H1 (cell line): ENCODE data around the gene ALDH1B1. TPM values are rescaled to one million over a fixed set of nuclear protein-coding genes. Genes with fewer than 3 reads are reported as not detected.

Experiments
- CTCF ChIA-PET: fragments of 300-600 bp; sonication (Branson Sonifier 250); formaldehyde crosslinking; loops from one replicate; lab custom pipeline; 2021; ENCODE audit not compliant: partially characterized antibody; lab: Charles Lee
- POLR2A ChIA-PET: fragments of 300-600 bp; sonication (Branson Sonifier 250); formaldehyde crosslinking; loops from one replicate; lab custom pipeline; 2021; ENCODE audit warnings: inconsistent platforms; ENCODE audit not compliant: partially characterized antibody; lab: Charles Lee
- DNase-seq, 2 experiments: peaks; one replicate each; pipeline versions ENCODE4 v3.0.0 to v3.0.0-alpha.2; 2010 to 2022; ENCODE audit warnings: low spot score in 2 of 2, low read depth in 1 of 2, mixed read lengths in 1 of 2
- FAIRE-seq: peaks from 2 replicates; lab custom pipeline; 2011; peaks lifted over from hg19 to GRCh38; lab: Jason Lieb, UNC
- H2AFZ ChIP-seq: 2 replicates; pipeline ENCODE4 v1.8.1; 2012; ENCODE audit warnings: low read length, inconsistent platforms
- H2AK5ac ChIP-seq: 2 replicates; pipeline ENCODE4 v1.6.1; 2013; ENCODE audit warnings: low read depth, low read length
- H2BK120ac ChIP-seq: replicated peaks from 2 replicates; pipeline ENCODE3; 2013; ENCODE audit warnings: low read depth, low read length, inconsistent platforms
- H2BK12ac ChIP-seq: 2 replicates; pipeline ENCODE4 v1.6.1; 2013; ENCODE audit warnings: low read depth, low read length
- H2BK15ac ChIP-seq: 2 replicates; pipeline ENCODE4 v1.6.1; 2013; ENCODE audit warnings: low read length
- H2BK20ac ChIP-seq: 2 replicates; pipeline ENCODE4 v1.6.1; 2013; ENCODE audit warnings: low read length
- H2BK5ac ChIP-seq: 2 replicates; pipeline ENCODE4 v1.6.1; 2013; ENCODE audit warnings: low read depth, low read length
- H3K14ac ChIP-seq: 2 replicates; pipeline ENCODE4 v1.6.1; 2013; ENCODE audit warnings: inconsistent platforms; ENCODE audit not compliant: insufficient read length
- H3K18ac ChIP-seq: 2 replicates; pipeline ENCODE4 v1.6.1; 2013; ENCODE audit warnings: low read length; ENCODE audit errors: extremely low read depth
- H3K23ac ChIP-seq: 2 replicates; pipeline ENCODE4 v1.6.1; 2013; ENCODE audit warnings: inconsistent platforms; ENCODE audit not compliant: insufficient read length
- H3K23me2 ChIP-seq: 2 replicates; pipeline ENCODE4 v1.6.1; 2013; ENCODE audit warnings: low read depth, low read length
- H3K27ac ChIP-seq: 2 replicates; pipeline ENCODE4 v1.6.1; 2011; ENCODE audit warnings: low read depth, low read length, inconsistent platforms
- H3K27me3 ChIP-seq, 4 experiments: replicated peaks in 1 of 4; 1 replicate in 1 of 4; 2 replicates in 3 of 4; pipeline versions ENCODE4 v1.6.1 to v1.8.1; 2011 to 2013; ENCODE audit warnings: low read length in 3 of 4, mild to moderate bottlenecking in 3 of 4, inconsistent platforms in 2 of 4, mixed read lengths in 2 of 4, moderate library complexity in 1 of 4; ENCODE audit not compliant: control insufficient read depth in 3 of 4, insufficient read depth in 3 of 4; ENCODE audit errors: extremely low read depth in 1 of 4
- H3K36me3 ChIP-seq, 4 experiments: 2 replicates each; pipeline versions ENCODE4 v1.6.1 to v1.8.1; 2011 to 2013; ENCODE audit warnings: mild to moderate bottlenecking in 4 of 4, low read length in 3 of 4, moderate library complexity in 2 of 4, control low read depth in 1 of 4, inconsistent platforms in 1 of 4; ENCODE audit not compliant: insufficient read depth in 4 of 4, control insufficient read depth in 2 of 4
- H3K4ac ChIP-seq: replicated peaks from 2 replicates; pipeline ENCODE3; 2013; ENCODE audit warnings: low read length, low read depth, mixed read lengths, inconsistent platforms; ENCODE audit not compliant: insufficient read length
- H3K4me1 ChIP-seq, 4 experiments: replicated peaks in 1 of 4; 1 replicate in 1 of 4; 2 replicates in 3 of 4; pipeline versions ENCODE4 v1.6.1 to v1.8.1; 2011 to 2013; ENCODE audit warnings: low read length in 3 of 4, inconsistent platforms in 2 of 4, mixed read lengths in 1 of 4; ENCODE audit not compliant: insufficient read depth in 4 of 4, control insufficient read depth in 3 of 4
- H3K4me2 ChIP-seq, 2 experiments: 2 replicates each; pipeline versions ENCODE4 v1.6.1 to v1.8.1; 2011 to 2013; ENCODE audit warnings: low read depth in 2 of 2, low read length in 2 of 2, control low read depth in 1 of 2, inconsistent platforms in 1 of 2, mild to moderate bottlenecking in 1 of 2; ENCODE audit not compliant: insufficient read depth in 1 of 2
- H3K4me3 ChIP-seq, 4 experiments: fragments of 200-600, 300-600 bp in 1 of 4; sonication (generic), shearing (Covaris generic), sonication (Bioruptor Twin) in 1 of 4; 2 replicates each; pipeline versions ENCODE4 v1.5.1 to v1.8.1; 2011 to 2016; ENCODE audit warnings: low read length in 4 of 4, low read depth in 3 of 4, control low read depth in 2 of 4, inconsistent platforms in 2 of 4, mild to moderate bottlenecking in 2 of 4, mixed read lengths in 1 of 4, moderate library complexity in 1 of 4; ENCODE audit not compliant: insufficient read depth in 2 of 4; ENCODE audit errors: extremely low read depth in 1 of 4
- H3K56ac ChIP-seq: replicated peaks from 2 replicates; pipeline ENCODE3; 2013; ENCODE audit warnings: low read depth, mild to moderate bottlenecking, mixed read lengths, low read length, inconsistent platforms; ENCODE audit not compliant: insufficient read length
- H3K79me1 ChIP-seq: 2 replicates; pipeline ENCODE4 v1.6.1; 2013; ENCODE audit warnings: low read depth, low read length, control low read depth
- H3K79me2 ChIP-seq, 2 experiments: 2 replicates each; pipeline versions ENCODE4 v1.6.1 to v1.8.1; 2012 to 2013; ENCODE audit warnings: low read length in 2 of 2, mild to moderate bottlenecking in 2 of 2, inconsistent platforms in 1 of 2; ENCODE audit not compliant: insufficient read depth in 2 of 2, control insufficient read depth in 1 of 2
- H3K9ac ChIP-seq, 4 experiments: replicated peaks in 1 of 4; 1 replicate in 1 of 4; 2 replicates in 3 of 4; pipeline versions ENCODE4 v1.6.1 to v1.8.1; 2011 to 2013; ENCODE audit warnings: low read depth in 3 of 4, low read length in 3 of 4, control low read depth in 2 of 4, mild to moderate bottlenecking in 2 of 4, moderate library complexity in 2 of 4, inconsistent platforms in 1 of 4; ENCODE audit errors: extremely low read depth in 1 of 4
- H3K9me3 ChIP-seq, 2 experiments: 2 replicates each; pipeline versions ENCODE4 v1.6.1 to v1.8.1; 2012 to 2013; ENCODE audit warnings: mild to moderate bottlenecking in 2 of 2, moderate library complexity in 2 of 2, control low read depth in 1 of 2, inconsistent platforms in 1 of 2, low read depth in 1 of 2, low read length in 1 of 2, mixed read lengths in 1 of 2; ENCODE audit not compliant: insufficient read depth in 2 of 2
- H4K20me1 ChIP-seq, 2 experiments: replicated peaks in 1 of 2; 2 replicates each; pipeline versions ENCODE3 to v1.8.1; 2011 to 2013; ENCODE audit warnings: inconsistent platforms in 2 of 2, low read length in 2 of 2, mild to moderate bottlenecking in 1 of 2; ENCODE audit not compliant: insufficient read depth in 2 of 2, control insufficient read depth in 1 of 2
- H4K5ac ChIP-seq: 2 replicates; pipeline ENCODE4 v1.6.1; 2013; ENCODE audit warnings: low read length, low read depth, mixed read lengths, inconsistent platforms; ENCODE audit not compliant: insufficient read length
- H4K8ac ChIP-seq: 2 replicates; pipeline ENCODE4 v1.8.0; 2013; ENCODE audit warnings: mild to moderate bottlenecking, moderate library complexity, low read length, inconsistent platforms; ENCODE audit not compliant: insufficient read depth; ENCODE audit errors: extremely low read depth
- H4K91ac ChIP-seq: replicated peaks from 2 replicates; pipeline ENCODE3; 2013; ENCODE audit warnings: low read length, mixed read lengths, inconsistent platforms; ENCODE audit not compliant: insufficient read length
- CTBP2 ChIP-seq: IDR thresholded peaks from 2 replicates; pipeline ENCODE4 v1.7.0; 2011; ENCODE audit warnings: borderline replicate concordance, mild to moderate bottlenecking, moderate library complexity, mixed read lengths, low read length; ENCODE audit not compliant: insufficient read depth, insufficient read length
- HDAC2 ChIP-seq, 2 experiments: fragments of 300-600 bp in 1 of 2; sonication (generic) in 1 of 2; IDR thresholded peaks; 2 replicates each; pipeline ENCODE4 v1.6.1; 2011 to 2012; ENCODE audit warnings: low read depth in 2 of 2, low read length in 2 of 2, mild to moderate bottlenecking in 2 of 2, moderate library complexity in 2 of 2, borderline replicate concordance in 1 of 2, inconsistent platforms in 1 of 2
- RAD21 ChIP-seq, 2 experiments: IDR thresholded peaks in 1 of 2; conservative IDR thresholded peaks in 1 of 2; 2 replicates each; pipeline ENCODE4 v1.6.1; 2011; ENCODE audit warnings: low read depth in 2 of 2, low read length in 2 of 2, improper control_type of control experiment in 1 of 2, inconsistent platforms in 1 of 2, mild to moderate bottlenecking in 1 of 2, moderate library complexity in 1 of 2
- WGBS, 2 experiments: shearing (Covaris generic) in 1 of 2; methylation state at CpG; one replicate each; pipeline versions ENCODE4 v1.1.6 to v1.1.7; 2013 to 2015; ENCODE audit warnings: low lambda C conversion rate in 2 of 2, mixed read lengths in 2 of 2, inconsistent platforms in 1 of 2, low coverage in 1 of 2, missing lambda C conversion rate in 1 of 2; ENCODE audit not compliant: insufficient replicate concordance in 2 of 2, insufficient coverage in 1 of 2, insufficient read length in 1 of 2; ENCODE audit errors: extremely low coverage in 1 of 2, missing lambda C conversion rate in 1 of 2; 5-methylcytosine and 5-hydroxymethylcytosine counted together
- polyA plus RNA-seq, 7 experiments: library from polyadenylated mRNA; depleted of rRNA in 3 of 7; stranded (reverse) in 5 of 7; unstranded in 2 of 7; fragments of >200 nt in 5 of 7; fragments of 200-250 nt in 2 of 7; gene quantifications; 1 replicate in 5 of 7; 2 replicates in 1 of 7; 4 replicates in 1 of 7; pipeline versions ENCODE4 v1.2.1 to v1.2.3, GENCODE V29; 2011 to 2013; ENCODE audit warnings: missing spikeins in 2 of 7, mixed read lengths in 2 of 7
- total RNA-seq: library from RNA; stranded (reverse); fragmentation: NEBNext Ultra II Directional; extraction: Animal tissue kit (Norgen Biotek cat#: 25700); gene quantifications from 2 replicates; pipeline ENCODE4 v1.2.1, GENCODE V29; 2021
- TF ChIP-seq, protein P1 (sequence below), 3 experiments: IDR thresholded peaks; 1 replicate in 2 of 3; 2 replicates in 1 of 3; pipeline versions ENCODE4 v1.5.1 to v1.6.1; 2011; ENCODE audit warnings: low read length in 3 of 3, mild to moderate bottlenecking in 3 of 3, inconsistent platforms in 2 of 3, low read depth in 1 of 3, moderate library complexity in 1 of 3; ENCODE audit not compliant: insufficient read depth in 1 of 3; ENCODE audit errors: control extremely low read depth in 1 of 3

The ALDH1B1 gene
- total and polyA plus RNA-seq, 2 of the 8 experiments (the other 6 are each of a cell fraction or from before 2014, with no cell fraction given), result 41.6 to 78.7 TPM

DNA sequence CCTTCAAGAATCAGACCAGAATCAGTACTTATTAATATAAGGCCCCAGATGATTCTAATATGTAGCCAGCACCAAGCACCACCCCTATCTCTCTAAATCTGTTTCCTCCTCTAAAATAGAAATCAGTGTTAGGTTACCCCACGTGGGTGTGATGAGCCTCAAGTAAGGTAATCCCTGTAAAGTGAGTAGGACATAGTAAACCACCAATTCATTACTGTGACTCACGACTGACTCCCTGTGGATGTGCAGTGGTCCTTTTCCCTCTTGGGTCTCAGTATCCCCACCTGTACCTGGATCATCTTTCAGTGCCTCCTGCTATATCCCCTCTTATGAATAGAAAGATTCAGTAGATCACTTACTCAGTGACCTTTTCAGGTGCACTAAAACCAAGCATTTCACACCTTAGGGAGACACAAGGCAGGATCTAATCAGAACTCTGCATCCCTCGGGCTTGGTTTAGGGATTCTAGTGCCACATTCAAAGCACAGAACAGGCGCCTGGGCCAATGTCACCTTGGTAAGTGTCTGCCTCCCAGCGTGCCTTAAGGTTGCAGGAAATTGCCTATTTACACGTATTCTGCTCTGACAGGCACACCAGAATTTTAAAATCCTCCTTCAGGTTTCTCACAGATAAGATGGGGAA, 12.2 kb upstream of the ALDH1B1 start:
- no peak overlapping the region for H4K8ac ChIP-seq

More for the DNA sequence above, 12.2 kb upstream of the ALDH1B1 start:
- Histone ChIP-seq H3K4ac (no peak overlapping the region), H3K36me3 (no peaks in the 10 kb centered on the region), H2BK15ac (no peak overlapping the region), H3K23me2 (no peaks in the 10 kb centered on the region), H2BK12ac (peak overlapping the region; percentile 5; the same call in 1 of the 2 replicates), H2BK120ac (no peak overlapping the region), H3K79me2 (no peaks in the 10 kb centered on the region), H3K18ac (no peak overlapping the region), H3K9ac (no peak overlapping the region), H2BK20ac (no peak overlapping the region), H4K91ac (peak overlapping the region; percentile 15), H3K4me1 (peaks cover 8 to 17% (median 13%) of the 10 kb centered on the region in 4 experiments), H3K14ac (no peak overlapping the region), H3K9me3 (no peaks in the 10 kb centered on the region; a peak in 1 of 4 replicates), H4K20me1 (no peaks in the 10 kb centered on the region), H3K27ac (no peak overlapping the region), H2BK5ac (no peak overlapping the region), H3K23ac (no peak overlapping the region), H3K27me3 (peaks cover 5 to 25% (median 23%) of the 10 kb centered on the region in 4 experiments), H3K79me1 (no peaks in the 10 kb centered on the region), H4K5ac (no peak overlapping the region), H2AFZ (no peak overlapping the region), H2AK5ac (no peak overlapping the region), H3K56ac (no peak overlapping the region), H3K4me3 (peak overlapping the region in 1 of 4 experiments; percentile 3; a peak in 2 of 8 replicates), H3K4me2 (peak overlapping the region; percentile 42 to 49; a peak in 3 of 4 replicates)
- WGBS, 2 experiments, result 51% methylated on average over 6 of the region's 6 CpGs; no CpG with 5 or more reads in 1 of the 2 experiments
- no peak for FAIRE-seq
- no peak for DNase-seq
- ChIA-PET POLR2A (interaction anchor here (1.0 kb wide), 1 partner anchor 37 kb away, joined by 3 read pairs; no protein-coding TSS in a partner anchor), CTCF (no interaction called here)
- TF ChIP-seq HDAC2 (IDR thresholded peaks at IDR 0.05; ENCODE audit: borderline replicate concordance in 1 of 2, low read depth in 2 of 2, low read length in 2 of 2), result no peak
- TF ChIP-seq CTBP2, result no peak
- TF ChIP-seq, protein P1, sequence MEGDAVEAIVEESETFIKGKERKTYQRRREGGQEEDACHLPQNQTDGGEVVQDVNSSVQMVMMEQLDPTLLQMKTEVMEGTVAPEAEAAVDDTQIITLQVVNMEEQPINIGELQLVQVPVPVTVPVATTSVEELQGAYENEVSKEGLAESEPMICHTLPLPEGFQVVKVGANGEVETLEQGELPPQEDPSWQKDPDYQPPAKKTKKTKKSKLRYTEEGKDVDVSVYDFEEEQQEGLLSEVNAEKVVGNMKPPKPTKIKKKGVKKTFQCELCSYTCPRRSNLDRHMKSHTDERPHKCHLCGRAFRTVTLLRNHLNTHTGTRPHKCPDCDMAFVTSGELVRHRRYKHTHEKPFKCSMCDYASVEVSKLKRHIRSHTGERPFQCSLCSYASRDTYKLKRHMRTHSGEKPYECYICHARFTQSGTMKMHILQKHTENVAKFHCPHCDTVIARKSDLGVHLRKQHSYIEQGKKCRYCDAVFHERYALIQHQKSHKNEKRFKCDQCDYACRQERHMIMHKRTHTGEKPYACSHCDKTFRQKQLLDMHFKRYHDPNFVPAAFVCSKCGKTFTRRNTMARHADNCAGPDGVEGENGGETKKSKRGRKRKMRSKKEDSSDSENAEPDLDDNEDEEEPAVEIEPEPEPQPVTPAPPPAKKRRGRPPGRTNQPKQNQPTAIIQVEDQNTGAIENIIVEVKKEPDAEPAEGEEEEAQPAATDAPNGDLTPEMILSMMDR (IDR thresholded peaks at IDR 0.05; ENCODE audit: control extremely low read depth in 1 of 3, insufficient read depth in 1 of 3, low read depth in 1 of 3, low read length in 3 of 3), result peak in 1 of 3 experiments; percentile 24; a peak in 1 of 4 replicates
- peak; percentile 19 to 36; a peak in 1 of 4 replicates for TF ChIP-seq RAD21 (IDR thresholded peaks at IDR 0.05 in 1 of 2, conservative IDR thresholded peaks at IDR 0.05 in 1 of 2; ENCODE audit: low read depth in 2 of 2, low read length in 2 of 2)
